GM23338 (cell line): Measurements from ENCODE around the gene PCDHGB4. TPM values are rescaled to one million over a fixed set of nuclear protein-coding genes. Genes with fewer than 3 reads are reported as not detected.

ENCODE experiments used
- ATAC-seq: fragments of 200-7000 bp; cut with Tn5 transposase; 3 replicates; pipeline ENCODE4 v1.9.1; 2020
- DNase-seq: peaks from one replicate; pipeline ENCODE4 v3.0.0-alpha.2; 2015; ENCODE audit warnings: low spot score
- H2AFZ ChIP-seq: fragments of 200-600 bp; sonication (generic); 2 replicates; pipeline ENCODE4 v1.8.0; 2016; ENCODE audit warnings: antibody characterized with exemption, mild to moderate bottlenecking, moderate library complexity
- H3F3A ChIP-seq: fragments of 200-600 bp; sonication (generic); replicated peaks from 2 replicates; pipeline ENCODE4 v1.8.0; 2017; ENCODE audit warnings: antibody characterized with exemption, mixed run types, low read depth
- H3K27ac ChIP-seq: fragments of 200-600 bp; sonication (generic); 2 replicates; pipeline ENCODE4 v1.6.1; 2016; ENCODE audit warnings: low read depth
- H3K27me3 ChIP-seq: fragments of 200-600 bp; sonication (generic); 2 replicates; pipeline ENCODE4 v1.8.0; 2016; ENCODE audit warnings: mild to moderate bottlenecking, mixed run types, moderate library complexity; ENCODE audit not compliant: insufficient read depth
- H3K36me3 ChIP-seq: fragments of 200-600 bp; sonication (generic); 2 replicates; pipeline ENCODE4 v1.8.0; 2016; ENCODE audit warnings: mild to moderate bottlenecking; ENCODE audit not compliant: insufficient read depth
- H3K4me1 ChIP-seq: fragments of 200-600 bp; sonication (generic); 2 replicates; pipeline ENCODE4 v1.8.0; 2016; ENCODE audit warnings: mild to moderate bottlenecking, moderate library complexity; ENCODE audit not compliant: insufficient read depth
- H3K4me2 ChIP-seq: fragments of 200-600 bp; sonication (generic); 2 replicates; pipeline ENCODE4 v1.7.1; 2017; ENCODE audit warnings: mixed run types
- H3K4me3 ChIP-seq: fragments of 200-600 bp; sonication (generic); 2 replicates; pipeline ENCODE4 v1.6.1; 2016; ENCODE audit warnings: mixed run types
- H3K79me2 ChIP-seq: fragments of 200-600 bp; sonication (generic); replicated peaks from 2 replicates; pipeline ENCODE4 v1.8.0; 2017; ENCODE audit warnings: mild to moderate bottlenecking; ENCODE audit not compliant: insufficient read depth
- H3K9me2 ChIP-seq: fragments of 200-600 bp; sonication (generic); 2 replicates; pipeline ENCODE4 v1.8.0; 2017; ENCODE audit not compliant: insufficient read depth
- H4K20me1 ChIP-seq: fragments of 200-600 bp; sonication (generic); replicated peaks from 2 replicates; pipeline ENCODE4 v1.8.0; 2017; ENCODE audit warnings: mild to moderate bottlenecking; ENCODE audit not compliant: insufficient read depth
- H3K27ac Mint-ChIP-seq: 2 replicates; pipeline ENCODE4 v1.8.0; 2020; ENCODE audit warnings: inconsistent platforms, mild to moderate bottlenecking, moderate library complexity, mixed read lengths
- H3K27me3 Mint-ChIP-seq: 3 replicates; pipeline ENCODE4 v1.8.0; 2022; ENCODE audit warnings: low read depth, mild to moderate bottlenecking, moderate library complexity, mixed read lengths, inconsistent platforms; ENCODE audit not compliant: insufficient read depth, poor library complexity
- H3K36me3 Mint-ChIP-seq: 3 replicates; pipeline ENCODE4 v1.8.0; 2021; ENCODE audit warnings: low read depth, mild to moderate bottlenecking, inconsistent platforms, moderate library complexity, mixed read lengths
- H3K4me1 Mint-ChIP-seq: 3 replicates; pipeline ENCODE4 v1.8.0; 2020; ENCODE audit warnings: mild to moderate bottlenecking, inconsistent platforms, mixed read lengths
- H3K4me3 Mint-ChIP-seq: 3 replicates; pipeline ENCODE4 v1.8.0; 2021; ENCODE audit warnings: moderate library complexity, mild to moderate bottlenecking, inconsistent platforms, mixed read lengths
- H3K9me3 Mint-ChIP-seq: 3 replicates; pipeline ENCODE4 v1.8.0; 2020; ENCODE audit warnings: moderate library complexity, mild to moderate bottlenecking, inconsistent platforms, mixed read lengths
- CREB1 ChIP-seq: fragments of 250-450 bp; sonication (Bioruptor Pico); IDR thresholded peaks from 2 replicates; pipeline ENCODE4 v1.5.0; 2020; ENCODE audit warnings: low read depth, mild to moderate bottlenecking, moderate library complexity
- EZH2 ChIP-seq: fragments of 200-600 bp; sonication (generic); IDR thresholded peaks from one replicate; pipeline ENCODE4 v1.8.0; 2017; ENCODE audit warnings: antibody characterized with exemption, mild to moderate bottlenecking, low read depth; ENCODE audit not compliant: unreplicated experiment
- EZH2phosphoT487 ChIP-seq: fragments of 200-600 bp; sonication (generic); IDR thresholded peaks from one replicate; pipeline ENCODE4 v1.8.1; 2018; ENCODE audit warnings: antibody characterized with exemption; ENCODE audit not compliant: unreplicated experiment
- JUNB ChIP-seq: IDR thresholded peaks from one replicate; pipeline ENCODE4 v1.6.1; 2016; ENCODE audit warnings: antibody characterized with exemption; ENCODE audit not compliant: unreplicated experiment
- NANOG ChIP-seq: IDR thresholded peaks from 2 replicates; pipeline ENCODE4 v1.6.1; 2016; ENCODE audit warnings: antibody characterized with exemption, borderline replicate concordance
- POLR2AphosphoS5 ChIP-seq: IDR thresholded peaks from 2 replicates; pipeline ENCODE4 v1.6.1; 2016; ENCODE audit warnings: antibody characterized with exemption, low read depth
- STAT1 ChIP-seq: IDR thresholded peaks from one replicate; pipeline ENCODE4 v1.6.1; 2016; ENCODE audit warnings: antibody characterized with exemption; ENCODE audit not compliant: unreplicated experiment
- ZNF114 ChIP-seq: fragments of 250-450 bp; sonication (Bioruptor Pico); IDR thresholded peaks from 2 replicates; pipeline ENCODE4 v1.5.0; 2020; ENCODE audit warnings: mild to moderate bottlenecking, moderate library complexity
- ZNF331 ChIP-seq: fragments of 250-450 bp; sonication (Bioruptor Pico); IDR thresholded peaks from 2 replicates; pipeline ENCODE4 v1.5.0; 2020; ENCODE audit warnings: low read depth, mild to moderate bottlenecking, moderate library complexity
- polyA plus RNA-seq: library from polyadenylated mRNA; unstranded; fragments of >200 nt; fragmentation: Nextera tagmentation; extraction: Ambion mirVana; gene quantifications from 2 replicates; pipeline ENCODE4 v1.2.1, GENCODE V29; 2016
- total RNA-seq: library from RNA; depleted of rRNA; stranded (reverse); fragments of >200 nt; shearing (Covaris generic); gene quantifications from 2 replicates; pipeline ENCODE4 v1.2.3, GENCODE V29; 2014
- TF ChIP-seq, protein P1 (sequence below), 2 experiments: fragments of 200-600 bp in 1 of 2; sonication (generic) in 1 of 2; conservative IDR thresholded peaks; 2 replicates each; pipeline versions ENCODE4 v1.5.1 to v1.6.1; 2016 to 2017; ENCODE audit warnings: antibody characterized with exemption in 2 of 2, low read depth in 2 of 2, mild to moderate bottlenecking in 2 of 2, moderate library complexity in 1 of 2
- TF ChIP-seq, protein P2 (sequence below): IDR thresholded peaks from one replicate; pipeline ENCODE4 v1.6.1; 2018; ENCODE audit warnings: antibody characterized with exemption; ENCODE audit not compliant: unreplicated experiment
- TF ChIP-seq, protein P3 (sequence below): fragments of 250-450 bp; sonication (Bioruptor Pico); IDR thresholded peaks from 2 replicates; pipeline ENCODE4 v1.5.0; 2020; ENCODE audit warnings: mild to moderate bottlenecking, moderate library complexity
- TF ChIP-seq, protein P4 (sequence below): IDR thresholded peaks from 2 replicates; pipeline ENCODE4 v1.6.1; 2016; ENCODE audit warnings: antibody characterized with exemption

Gene PCDHGB4
- total and polyA plus RNA-seq, 2 experiments from 2014 or later, result 3.5 to 16.6 TPM

DNA sequence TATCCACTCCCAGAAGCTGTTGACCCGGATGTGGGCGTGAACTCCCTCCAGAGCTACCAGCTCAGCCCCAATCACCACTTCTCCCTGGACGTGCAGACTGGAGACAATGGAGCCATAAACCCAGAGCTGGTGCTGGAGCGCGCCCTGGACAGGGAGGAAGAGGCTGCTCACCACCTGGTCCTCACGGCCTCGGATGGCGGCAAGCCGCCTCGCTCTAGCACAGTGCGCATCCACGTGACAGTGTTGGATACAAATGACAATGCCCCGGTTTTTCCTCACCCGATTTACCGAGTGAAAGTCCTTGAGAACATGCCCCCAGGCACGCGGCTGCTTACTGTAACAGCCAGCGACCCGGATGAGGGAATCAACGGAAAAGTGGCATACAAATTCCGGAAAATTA, 5.8 kb downstream of the PCDHGB4 start:
- no peaks in the 10 kb centered on the region for H3K9me2 ChIP-seq
- ATAC-seq, result no peak

More for the DNA sequence above, 5.8 kb downstream of the PCDHGB4 start:
- peaks cover 87% of the 10 kb centered on the region for H3K9me3 Mint-ChIP-seq
- peaks cover 82% of the 10 kb centered on the region for H3K36me3 Mint-ChIP-seq
- H2AFZ ChIP-seq, result no peak overlapping the region
- H3K27ac Mint-ChIP-seq, result no peak overlapping the region
- 0 out of 2 replicates have a peak, but pooled peaks cover 2% of the 10 kb centered on the region for H3K4me1 ChIP-seq
- no peaks in the 10 kb centered on the region; the same call in 2 of the 3 replicates for H3K4me1 Mint-ChIP-seq
- TF ChIP-seq, protein P1, sequence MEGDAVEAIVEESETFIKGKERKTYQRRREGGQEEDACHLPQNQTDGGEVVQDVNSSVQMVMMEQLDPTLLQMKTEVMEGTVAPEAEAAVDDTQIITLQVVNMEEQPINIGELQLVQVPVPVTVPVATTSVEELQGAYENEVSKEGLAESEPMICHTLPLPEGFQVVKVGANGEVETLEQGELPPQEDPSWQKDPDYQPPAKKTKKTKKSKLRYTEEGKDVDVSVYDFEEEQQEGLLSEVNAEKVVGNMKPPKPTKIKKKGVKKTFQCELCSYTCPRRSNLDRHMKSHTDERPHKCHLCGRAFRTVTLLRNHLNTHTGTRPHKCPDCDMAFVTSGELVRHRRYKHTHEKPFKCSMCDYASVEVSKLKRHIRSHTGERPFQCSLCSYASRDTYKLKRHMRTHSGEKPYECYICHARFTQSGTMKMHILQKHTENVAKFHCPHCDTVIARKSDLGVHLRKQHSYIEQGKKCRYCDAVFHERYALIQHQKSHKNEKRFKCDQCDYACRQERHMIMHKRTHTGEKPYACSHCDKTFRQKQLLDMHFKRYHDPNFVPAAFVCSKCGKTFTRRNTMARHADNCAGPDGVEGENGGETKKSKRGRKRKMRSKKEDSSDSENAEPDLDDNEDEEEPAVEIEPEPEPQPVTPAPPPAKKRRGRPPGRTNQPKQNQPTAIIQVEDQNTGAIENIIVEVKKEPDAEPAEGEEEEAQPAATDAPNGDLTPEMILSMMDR (conservative IDR thresholded peaks at IDR 0.05; ENCODE audit: low read depth in 2 of 2), result no peak
- TF ChIP-seq NANOG (no peak), ZNF331 (CRISPR knock-in tag) (no peak), EZH2 (no peak), ZNF114 (no peak), JUNB (no peak), CREB1 (CRISPR knock-in tag) (no peak), STAT1 (no peak), EZH2phosphoT487 (no peak), POLR2AphosphoS5 (no peak)
- TF ChIP-seq, protein P2, sequence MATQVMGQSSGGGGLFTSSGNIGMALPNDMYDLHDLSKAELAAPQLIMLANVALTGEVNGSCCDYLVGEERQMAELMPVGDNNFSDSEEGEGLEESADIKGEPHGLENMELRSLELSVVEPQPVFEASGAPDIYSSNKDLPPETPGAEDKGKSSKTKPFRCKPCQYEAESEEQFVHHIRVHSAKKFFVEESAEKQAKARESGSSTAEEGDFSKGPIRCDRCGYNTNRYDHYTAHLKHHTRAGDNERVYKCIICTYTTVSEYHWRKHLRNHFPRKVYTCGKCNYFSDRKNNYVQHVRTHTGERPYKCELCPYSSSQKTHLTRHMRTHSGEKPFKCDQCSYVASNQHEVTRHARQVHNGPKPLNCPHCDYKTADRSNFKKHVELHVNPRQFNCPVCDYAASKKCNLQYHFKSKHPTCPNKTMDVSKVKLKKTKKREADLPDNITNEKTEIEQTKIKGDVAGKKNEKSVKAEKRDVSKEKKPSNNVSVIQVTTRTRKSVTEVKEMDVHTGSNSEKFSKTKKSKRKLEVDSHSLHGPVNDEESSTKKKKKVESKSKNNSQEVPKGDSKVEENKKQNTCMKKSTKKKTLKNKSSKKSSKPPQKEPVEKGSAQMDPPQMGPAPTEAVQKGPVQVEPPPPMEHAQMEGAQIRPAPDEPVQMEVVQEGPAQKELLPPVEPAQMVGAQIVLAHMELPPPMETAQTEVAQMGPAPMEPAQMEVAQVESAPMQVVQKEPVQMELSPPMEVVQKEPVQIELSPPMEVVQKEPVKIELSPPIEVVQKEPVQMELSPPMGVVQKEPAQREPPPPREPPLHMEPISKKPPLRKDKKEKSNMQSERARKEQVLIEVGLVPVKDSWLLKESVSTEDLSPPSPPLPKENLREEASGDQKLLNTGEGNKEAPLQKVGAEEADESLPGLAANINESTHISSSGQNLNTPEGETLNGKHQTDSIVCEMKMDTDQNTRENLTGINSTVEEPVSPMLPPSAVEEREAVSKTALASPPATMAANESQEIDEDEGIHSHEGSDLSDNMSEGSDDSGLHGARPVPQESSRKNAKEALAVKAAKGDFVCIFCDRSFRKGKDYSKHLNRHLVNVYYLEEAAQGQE, result no peak
- TF ChIP-seq, protein P3, sequence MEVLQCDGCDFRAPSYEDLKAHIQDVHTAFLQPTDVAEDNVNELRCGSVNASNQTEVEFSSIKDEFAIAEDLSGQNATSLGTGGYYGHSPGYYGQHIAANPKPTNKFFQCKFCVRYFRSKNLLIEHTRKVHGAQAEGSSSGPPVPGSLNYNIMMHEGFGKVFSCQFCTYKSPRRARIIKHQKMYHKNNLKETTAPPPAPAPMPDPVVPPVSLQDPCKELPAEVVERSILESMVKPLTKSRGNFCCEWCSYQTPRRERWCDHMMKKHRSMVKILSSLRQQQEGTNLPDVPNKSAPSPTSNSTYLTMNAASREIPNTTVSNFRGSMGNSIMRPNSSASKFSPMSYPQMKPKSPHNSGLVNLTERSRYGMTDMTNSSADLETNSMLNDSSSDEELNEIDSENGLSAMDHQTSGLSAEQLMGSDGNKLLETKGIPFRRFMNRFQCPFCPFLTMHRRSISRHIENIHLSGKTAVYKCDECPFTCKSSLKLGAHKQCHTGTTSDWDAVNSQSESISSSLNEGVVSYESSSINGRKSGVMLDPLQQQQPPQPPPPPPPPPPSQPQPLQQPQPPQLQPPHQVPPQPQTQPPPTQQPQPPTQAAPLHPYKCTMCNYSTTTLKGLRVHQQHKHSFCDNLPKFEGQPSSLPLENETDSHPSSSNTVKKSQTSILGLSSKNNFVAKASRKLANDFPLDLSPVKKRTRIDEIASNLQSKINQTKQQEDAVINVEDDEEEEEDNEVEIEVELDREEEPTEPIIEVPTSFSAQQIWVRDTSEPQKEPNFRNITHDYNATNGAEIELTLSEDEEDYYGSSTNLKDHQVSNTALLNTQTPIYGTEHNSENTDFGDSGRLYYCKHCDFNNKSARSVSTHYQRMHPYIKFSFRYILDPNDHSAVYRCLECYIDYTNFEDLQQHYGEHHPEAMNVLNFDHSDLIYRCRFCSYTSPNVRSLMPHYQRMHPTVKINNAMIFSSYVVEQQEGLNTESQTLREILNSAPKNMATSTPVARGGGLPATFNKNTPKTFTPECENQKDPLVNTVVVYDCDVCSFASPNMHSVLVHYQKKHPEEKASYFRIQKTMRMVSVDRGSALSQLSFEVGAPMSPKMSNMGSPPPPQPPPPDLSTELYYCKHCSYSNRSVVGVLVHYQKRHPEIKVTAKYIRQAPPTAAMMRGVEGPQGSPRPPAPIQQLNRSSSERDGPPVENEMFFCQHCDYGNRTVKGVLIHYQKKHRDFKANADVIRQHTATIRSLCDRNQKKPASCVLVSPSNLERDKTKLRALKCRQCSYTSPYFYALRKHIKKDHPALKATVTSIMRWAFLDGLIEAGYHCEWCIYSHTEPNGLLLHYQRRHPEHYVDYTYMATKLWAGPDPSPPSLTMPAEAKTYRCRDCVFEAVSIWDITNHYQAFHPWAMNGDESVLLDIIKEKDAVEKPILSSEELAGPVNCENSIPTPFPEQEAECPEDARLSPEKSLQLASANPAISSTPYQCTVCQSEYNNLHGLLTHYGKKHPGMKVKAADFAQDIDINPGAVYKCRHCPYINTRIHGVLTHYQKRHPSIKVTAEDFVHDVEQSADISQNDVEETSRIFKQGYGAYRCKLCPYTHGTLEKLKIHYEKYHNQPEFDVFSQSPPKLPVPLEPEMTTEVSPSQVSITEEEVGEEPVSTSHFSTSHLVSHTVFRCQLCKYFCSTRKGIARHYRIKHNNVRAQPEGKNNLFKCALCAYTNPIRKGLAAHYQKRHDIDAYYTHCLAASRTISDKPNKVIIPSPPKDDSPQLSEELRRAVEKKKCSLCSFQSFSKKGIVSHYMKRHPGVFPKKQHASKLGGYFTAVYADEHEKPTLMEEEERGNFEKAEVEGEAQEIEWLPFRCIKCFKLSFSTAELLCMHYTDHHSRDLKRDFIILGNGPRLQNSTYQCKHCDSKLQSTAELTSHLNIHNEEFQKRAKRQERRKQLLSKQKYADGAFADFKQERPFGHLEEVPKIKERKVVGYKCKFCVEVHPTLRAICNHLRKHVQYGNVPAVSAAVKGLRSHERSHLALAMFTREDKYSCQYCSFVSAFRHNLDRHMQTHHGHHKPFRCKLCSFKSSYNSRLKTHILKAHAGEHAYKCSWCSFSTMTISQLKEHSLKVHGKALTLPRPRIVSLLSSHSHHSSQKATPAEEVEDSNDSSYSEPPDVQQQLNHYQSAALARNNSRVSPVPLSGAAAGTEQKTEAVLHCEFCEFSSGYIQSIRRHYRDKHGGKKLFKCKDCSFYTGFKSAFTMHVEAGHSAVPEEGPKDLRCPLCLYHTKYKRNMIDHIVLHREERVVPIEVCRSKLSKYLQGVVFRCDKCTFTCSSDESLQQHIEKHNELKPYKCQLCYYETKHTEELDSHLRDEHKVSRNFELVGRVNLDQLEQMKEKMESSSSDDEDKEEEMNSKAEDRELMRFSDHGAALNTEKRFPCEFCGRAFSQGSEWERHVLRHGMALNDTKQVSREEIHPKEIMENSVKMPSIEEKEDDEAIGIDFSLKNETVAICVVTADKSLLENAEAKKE (CRISPR knock-in tag), result no peak
- TF ChIP-seq, protein P4, sequence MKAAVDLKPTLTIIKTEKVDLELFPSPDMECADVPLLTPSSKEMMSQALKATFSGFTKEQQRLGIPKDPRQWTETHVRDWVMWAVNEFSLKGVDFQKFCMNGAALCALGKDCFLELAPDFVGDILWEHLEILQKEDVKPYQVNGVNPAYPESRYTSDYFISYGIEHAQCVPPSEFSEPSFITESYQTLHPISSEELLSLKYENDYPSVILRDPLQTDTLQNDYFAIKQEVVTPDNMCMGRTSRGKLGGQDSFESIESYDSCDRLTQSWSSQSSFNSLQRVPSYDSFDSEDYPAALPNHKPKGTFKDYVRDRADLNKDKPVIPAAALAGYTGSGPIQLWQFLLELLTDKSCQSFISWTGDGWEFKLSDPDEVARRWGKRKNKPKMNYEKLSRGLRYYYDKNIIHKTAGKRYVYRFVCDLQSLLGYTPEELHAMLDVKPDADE, result no peak
- H3K27me3 ChIP-seq, result peaks cover 6% of the 10 kb centered on the region; the same call in 1 of the 2 replicates
- no peaks in the 10 kb centered on the region for H3F3A ChIP-seq
- H4K20me1 ChIP-seq, result no peaks in the 10 kb centered on the region
- peaks cover 8% of the 10 kb centered on the region for H3K27me3 Mint-ChIP-seq
- no peak overlapping the region for H3K27ac ChIP-seq
- no peak overlapping the region for H3K4me3 ChIP-seq
- no peak overlapping the region for H3K4me3 Mint-ChIP-seq
- H3K4me2 ChIP-seq, result no peak overlapping the region
- 0 out of 2 replicates have a peak, but pooled peaks cover 5% of the 10 kb centered on the region for H3K79me2 ChIP-seq
- H3K36me3 ChIP-seq, result peaks cover 7% of the 10 kb centered on the region; the same call in 1 of the 2 replicates
- DNase-seq, result no peak
